Measurements from ENCODE around the gene COL18A1. TPM values are rescaled to one million over a fixed set of nuclear protein-coding genes. Genes with fewer than 3 reads are reported as not detected.

COL18A1 gene
- total and polyA plus RNA-seq, 9 of the 15 experiments (the other 6 are each of a cell fraction or from before 2014, with no cell fraction given), result 0.14 to 16.4 (median 2.0) TPM

DNA sequence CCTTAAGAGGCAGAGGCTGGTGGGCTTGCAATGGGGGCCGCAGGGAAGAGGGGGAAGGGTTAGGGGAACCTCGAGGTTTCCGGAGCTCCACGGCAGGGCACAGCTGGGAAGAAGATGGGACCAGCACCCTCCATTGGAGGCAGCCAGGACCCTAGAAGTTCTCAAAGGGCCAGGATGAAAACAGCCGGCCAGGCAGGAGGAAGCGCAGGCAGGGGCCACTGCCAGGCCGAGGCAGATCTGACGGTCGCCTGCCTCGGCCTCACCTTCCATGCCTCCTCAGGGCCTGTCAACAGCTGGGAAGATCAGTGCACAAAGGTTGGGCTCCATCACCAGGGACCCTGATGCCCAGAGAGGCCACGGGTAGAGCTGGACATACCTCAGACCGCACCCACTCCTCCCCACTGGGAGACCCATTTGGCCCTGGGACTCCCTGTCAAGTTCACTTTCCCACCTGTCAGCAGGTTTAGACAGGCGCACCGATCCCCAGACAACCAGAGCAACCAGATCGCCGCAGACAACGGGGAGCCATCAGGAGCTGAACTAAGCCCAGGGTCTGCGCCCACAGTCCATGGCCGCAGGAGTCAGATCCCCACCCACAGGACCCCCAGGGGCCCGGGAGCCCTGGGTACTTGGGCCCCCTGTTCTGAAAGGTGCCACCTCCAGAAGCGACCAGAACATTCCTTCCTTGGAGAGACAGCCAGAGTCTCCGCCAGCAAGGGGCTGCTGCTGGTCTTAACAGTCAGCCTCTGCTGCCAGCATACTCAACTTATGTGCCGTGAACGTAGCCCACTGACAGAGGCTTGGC is 135.0 kb downstream of the COL18A1 start (continued):
- TF ChIP-seq, protein P1, sequence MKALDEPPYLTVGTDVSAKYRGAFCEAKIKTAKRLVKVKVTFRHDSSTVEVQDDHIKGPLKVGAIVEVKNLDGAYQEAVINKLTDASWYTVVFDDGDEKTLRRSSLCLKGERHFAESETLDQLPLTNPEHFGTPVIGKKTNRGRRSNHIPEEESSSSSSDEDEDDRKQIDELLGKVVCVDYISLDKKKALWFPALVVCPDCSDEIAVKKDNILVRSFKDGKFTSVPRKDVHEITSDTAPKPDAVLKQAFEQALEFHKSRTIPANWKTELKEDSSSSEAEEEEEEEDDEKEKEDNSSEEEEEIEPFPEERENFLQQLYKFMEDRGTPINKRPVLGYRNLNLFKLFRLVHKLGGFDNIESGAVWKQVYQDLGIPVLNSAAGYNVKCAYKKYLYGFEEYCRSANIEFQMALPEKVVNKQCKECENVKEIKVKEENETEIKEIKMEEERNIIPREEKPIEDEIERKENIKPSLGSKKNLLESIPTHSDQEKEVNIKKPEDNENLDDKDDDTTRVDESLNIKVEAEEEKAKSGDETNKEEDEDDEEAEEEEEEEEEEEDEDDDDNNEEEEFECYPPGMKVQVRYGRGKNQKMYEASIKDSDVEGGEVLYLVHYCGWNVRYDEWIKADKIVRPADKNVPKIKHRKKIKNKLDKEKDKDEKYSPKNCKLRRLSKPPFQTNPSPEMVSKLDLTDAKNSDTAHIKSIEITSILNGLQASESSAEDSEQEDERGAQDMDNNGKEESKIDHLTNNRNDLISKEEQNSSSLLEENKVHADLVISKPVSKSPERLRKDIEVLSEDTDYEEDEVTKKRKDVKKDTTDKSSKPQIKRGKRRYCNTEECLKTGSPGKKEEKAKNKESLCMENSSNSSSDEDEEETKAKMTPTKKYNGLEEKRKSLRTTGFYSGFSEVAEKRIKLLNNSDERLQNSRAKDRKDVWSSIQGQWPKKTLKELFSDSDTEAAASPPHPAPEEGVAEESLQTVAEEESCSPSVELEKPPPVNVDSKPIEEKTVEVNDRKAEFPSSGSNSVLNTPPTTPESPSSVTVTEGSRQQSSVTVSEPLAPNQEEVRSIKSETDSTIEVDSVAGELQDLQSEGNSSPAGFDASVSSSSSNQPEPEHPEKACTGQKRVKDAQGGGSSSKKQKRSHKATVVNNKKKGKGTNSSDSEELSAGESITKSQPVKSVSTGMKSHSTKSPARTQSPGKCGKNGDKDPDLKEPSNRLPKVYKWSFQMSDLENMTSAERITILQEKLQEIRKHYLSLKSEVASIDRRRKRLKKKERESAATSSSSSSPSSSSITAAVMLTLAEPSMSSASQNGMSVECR (CRISPR knock-in tag; IDR thresholded peaks at IDR 0.05), result peak; percentile 44; the same call in 1 of the 2 replicates
- no peak for TF ChIP-seq NFYB (IDR thresholded peaks at IDR 0.05; ENCODE audit: extremely low read depth, insufficient read length)
- TF ChIP-seq, protein P2, sequence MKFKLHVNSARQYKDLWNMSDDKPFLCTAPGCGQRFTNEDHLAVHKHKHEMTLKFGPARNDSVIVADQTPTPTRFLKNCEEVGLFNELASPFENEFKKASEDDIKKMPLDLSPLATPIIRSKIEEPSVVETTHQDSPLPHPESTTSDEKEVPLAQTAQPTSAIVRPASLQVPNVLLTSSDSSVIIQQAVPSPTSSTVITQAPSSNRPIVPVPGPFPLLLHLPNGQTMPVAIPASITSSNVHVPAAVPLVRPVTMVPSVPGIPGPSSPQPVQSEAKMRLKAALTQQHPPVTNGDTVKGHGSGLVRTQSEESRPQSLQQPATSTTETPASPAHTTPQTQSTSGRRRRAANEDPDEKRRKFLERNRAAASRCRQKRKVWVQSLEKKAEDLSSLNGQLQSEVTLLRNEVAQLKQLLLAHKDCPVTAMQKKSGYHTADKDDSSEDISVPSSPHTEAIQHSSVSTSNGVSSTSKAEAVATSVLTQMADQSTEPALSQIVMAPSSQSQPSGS (CRISPR knock-in tag; IDR thresholded peaks at IDR 0.05), result no peak
